Hepatocyte (in vitro differentiated cells): ENCODE data around the gene IL24. TPM values are rescaled to one million over a fixed set of nuclear protein-coding genes. Genes with fewer than 3 reads are reported as not detected.

Experiments
- DNase-seq: peaks from one replicate; pipeline ENCODE4 v3.0.0-alpha.2; 2016; ENCODE audit warnings: low spot score
- H2AFZ ChIP-seq: fragments of 200-600 bp; sonication (generic); 2 replicates; pipeline ENCODE4 v1.6.0; 2016; ENCODE audit warnings: antibody characterized with exemption, mild to moderate bottlenecking
- H3K27ac ChIP-seq: fragments of 200-600 bp; sonication (generic); 2 replicates; pipeline ENCODE4 v1.5.1; 2016; ENCODE audit warnings: mild to moderate bottlenecking
- H3K27me3 ChIP-seq: fragments of 200-600 bp; sonication (generic); 2 replicates; pipeline ENCODE4 v1.6.1; 2016
- H3K36me3 ChIP-seq: fragments of 200-600 bp; sonication (generic); replicated peaks from 2 replicates; pipeline ENCODE4 v1.5.1; 2016; ENCODE audit warnings: low read depth; ENCODE audit not compliant: insufficient read depth
- H3K4me1 ChIP-seq: fragments of 200-600 bp; sonication (generic); 2 replicates; pipeline ENCODE4 v1.5.1; 2016; ENCODE audit warnings: mild to moderate bottlenecking, moderate library complexity; ENCODE audit not compliant: insufficient read depth
- H3K4me2 ChIP-seq: fragments of 200-600 bp; sonication (generic); 2 replicates; pipeline ENCODE4 v1.6.0; 2016
- H3K4me3 ChIP-seq: fragments of 200-600 bp; sonication (generic); 2 replicates; pipeline ENCODE4 v1.5.1; 2016; ENCODE audit warnings: mild to moderate bottlenecking
- H3K79me2 ChIP-seq: fragments of 200-600 bp; sonication (generic); 2 replicates; pipeline ENCODE4 v1.6.0; 2017; ENCODE audit warnings: mild to moderate bottlenecking
- H3K9me2 ChIP-seq: fragments of 200-600 bp; sonication (generic); replicated peaks from 2 replicates; pipeline ENCODE4 v1.6.0; 2017; ENCODE audit warnings: mild to moderate bottlenecking; ENCODE audit not compliant: insufficient read depth
- H3K9me3 ChIP-seq: fragments of 200-600 bp; sonication (generic); 2 replicates; pipeline ENCODE4 v1.5.1; 2016; ENCODE audit warnings: low read depth, mild to moderate bottlenecking
- H4K20me1 ChIP-seq: fragments of 200-600 bp; sonication (generic); 2 replicates; pipeline ENCODE4 v1.6.0; 2016; ENCODE audit warnings: mild to moderate bottlenecking; ENCODE audit not compliant: insufficient read depth, poor library complexity, severe bottlenecking
- EZH2 ChIP-seq: fragments of 200-600 bp; sonication (generic); IDR thresholded peaks from 2 replicates; pipeline ENCODE4 v1.6.1; 2016; ENCODE audit warnings: antibody characterized with exemption, mild to moderate bottlenecking, borderline replicate concordance
- EZH2phosphoT487 ChIP-seq: fragments of 200-600 bp; sonication (generic); IDR thresholded peaks from one replicate; pipeline ENCODE4 v1.6.1; 2018; ENCODE audit warnings: antibody characterized with exemption, mild to moderate bottlenecking, low read depth, moderate library complexity; ENCODE audit not compliant: unreplicated experiment, severe bottlenecking
- WGBS: methylation state at CpG from one replicate; pipeline ENCODE4 v1.1.6; 2016; ENCODE audit warnings: low lambda C conversion rate; ENCODE audit errors: missing lambda C conversion rate; 5-methylcytosine and 5-hydroxymethylcytosine counted together
- polyA plus RNA-seq: library from polyadenylated mRNA; unstranded; fragments of >200 nt; fragmentation: Nextera tagmentation; extraction: Ambion mirVana; gene quantifications from 2 replicates; pipeline ENCODE4 v1.2.1, GENCODE V29; 2016
- total RNA-seq: library from RNA; depleted of rRNA; stranded (reverse); fragments of >200 nt; gene quantifications from 2 replicates; pipeline ENCODE4 v1.2.3, GENCODE V29; 2014
- TF ChIP-seq, protein P1 (sequence below): fragments of 200-600 bp; sonication (generic); IDR thresholded peaks from 2 replicates; pipeline ENCODE4 v1.5.1; 2016; ENCODE audit warnings: antibody characterized with exemption, mild to moderate bottlenecking; ENCODE audit not compliant: poor library complexity

IL24 gene
- total and polyA plus RNA-seq, 2 experiments from 2014 or later = not detected

DNA sequence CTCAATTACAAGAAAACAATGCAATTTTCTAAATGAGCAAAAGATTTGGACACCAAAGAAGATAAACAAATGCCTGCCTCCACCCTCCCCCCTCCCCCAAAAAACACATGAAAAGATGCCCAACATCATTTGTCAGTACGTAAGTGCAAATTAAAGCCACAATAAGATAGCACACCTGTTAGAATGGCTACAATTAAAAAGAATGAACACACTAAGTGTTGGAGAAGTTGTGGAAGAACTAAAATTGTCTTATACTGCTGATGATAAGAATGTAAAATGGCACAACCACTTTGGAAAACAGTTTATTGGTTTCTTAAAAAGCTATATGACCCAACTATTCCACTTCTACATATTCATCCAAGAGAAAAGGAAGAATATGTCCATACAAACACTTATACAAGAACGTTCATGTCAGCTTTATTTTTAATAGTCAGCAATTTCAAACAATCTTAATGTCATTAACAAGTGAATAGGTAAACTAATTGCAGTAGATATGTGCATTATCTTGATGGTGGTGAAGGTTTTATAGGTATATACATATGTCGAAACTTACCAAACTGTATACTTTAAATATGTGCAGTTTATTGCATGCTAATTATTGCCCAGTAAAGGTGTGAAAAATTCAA lies 21.4 kb upstream of the IL24 start:
- no peaks in the 10 kb centered on the region for H3K79me2 ChIP-seq
- H3K27me3 ChIP-seq = no peaks in the 10 kb centered on the region
- no peak overlapping the region for H3K4me3 ChIP-seq
- no peaks in the 10 kb centered on the region for H3K4me1 ChIP-seq
- no peaks in the 10 kb centered on the region for H3K36me3 ChIP-seq
- no peaks in the 10 kb centered on the region for H4K20me1 ChIP-seq
- no peak overlapping the region for H2AFZ ChIP-seq
- TF ChIP-seq EZH2 (no peak), EZH2phosphoT487 (no peak)
- TF ChIP-seq, protein P1, sequence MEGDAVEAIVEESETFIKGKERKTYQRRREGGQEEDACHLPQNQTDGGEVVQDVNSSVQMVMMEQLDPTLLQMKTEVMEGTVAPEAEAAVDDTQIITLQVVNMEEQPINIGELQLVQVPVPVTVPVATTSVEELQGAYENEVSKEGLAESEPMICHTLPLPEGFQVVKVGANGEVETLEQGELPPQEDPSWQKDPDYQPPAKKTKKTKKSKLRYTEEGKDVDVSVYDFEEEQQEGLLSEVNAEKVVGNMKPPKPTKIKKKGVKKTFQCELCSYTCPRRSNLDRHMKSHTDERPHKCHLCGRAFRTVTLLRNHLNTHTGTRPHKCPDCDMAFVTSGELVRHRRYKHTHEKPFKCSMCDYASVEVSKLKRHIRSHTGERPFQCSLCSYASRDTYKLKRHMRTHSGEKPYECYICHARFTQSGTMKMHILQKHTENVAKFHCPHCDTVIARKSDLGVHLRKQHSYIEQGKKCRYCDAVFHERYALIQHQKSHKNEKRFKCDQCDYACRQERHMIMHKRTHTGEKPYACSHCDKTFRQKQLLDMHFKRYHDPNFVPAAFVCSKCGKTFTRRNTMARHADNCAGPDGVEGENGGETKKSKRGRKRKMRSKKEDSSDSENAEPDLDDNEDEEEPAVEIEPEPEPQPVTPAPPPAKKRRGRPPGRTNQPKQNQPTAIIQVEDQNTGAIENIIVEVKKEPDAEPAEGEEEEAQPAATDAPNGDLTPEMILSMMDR = no peak
- H3K9me2 ChIP-seq = no peaks in the 10 kb centered on the region
- H3K27ac ChIP-seq = no peak overlapping the region
- 81% methylated on average over 3 of the region's 3 CpGs for whole genome bisulfite sequencing
- no peak overlapping the region for H3K4me2 ChIP-seq
- DNase-seq = no peak
- peaks cover 7% of the 10 kb centered on the region for H3K9me3 ChIP-seq

DNA sequence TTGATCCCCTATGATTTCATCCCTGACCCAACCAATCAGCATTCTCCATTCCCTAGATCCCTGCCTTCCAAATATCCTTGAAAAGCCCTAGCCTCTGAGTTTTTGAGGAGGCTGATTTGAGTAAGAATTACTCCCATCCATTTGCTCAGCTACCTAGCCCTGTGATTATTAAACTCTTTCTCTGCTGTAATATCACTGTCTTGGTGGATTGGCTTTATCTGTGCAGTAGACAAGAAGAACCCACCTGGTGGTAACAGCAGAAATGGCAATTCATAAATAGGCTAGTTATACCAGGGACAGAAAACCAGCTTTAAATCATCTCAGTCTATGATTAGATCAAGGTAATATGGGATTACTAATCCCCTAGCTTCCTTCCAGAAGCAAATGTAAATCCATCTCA lies 18.8 kb upstream of the IL24 start:
- Histone ChIP-seq H3K9me3 (peaks cover 7% of the 10 kb centered on the region), H2AFZ (no peak overlapping the region), H3K4me2 (no peak overlapping the region), H3K4me1 (no peaks in the 10 kb centered on the region), H4K20me1 (no peaks in the 10 kb centered on the region), H3K27me3 (no peaks in the 10 kb centered on the region), H3K79me2 (no peaks in the 10 kb centered on the region), H3K9me2 (no peaks in the 10 kb centered on the region), H3K4me3 (no peak overlapping the region), H3K36me3 (no peaks in the 10 kb centered on the region), H3K27ac (no peak overlapping the region)
- no peak for DNase-seq
- TF ChIP-seq EZH2 (no peak), EZH2phosphoT487 (no peak)
- TF ChIP-seq, protein P1 = no peak

DNA sequence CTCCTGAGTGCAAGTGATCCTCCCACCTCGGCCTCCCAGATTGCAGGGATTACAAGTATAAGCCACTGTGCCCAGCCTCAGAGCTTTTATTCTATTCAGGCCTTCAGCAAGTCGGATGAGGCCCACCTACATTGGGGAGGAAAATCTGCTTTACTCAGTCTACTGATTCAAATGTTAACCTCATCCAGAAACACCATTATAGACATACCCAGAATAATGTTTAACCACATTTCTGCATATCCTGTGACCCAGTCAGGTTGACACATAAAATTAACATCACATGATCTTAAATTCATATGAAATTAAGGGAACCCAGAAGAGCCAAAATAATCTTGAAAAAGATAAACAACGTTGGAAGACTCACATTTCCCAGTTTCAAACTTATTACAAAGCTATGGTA lies 16.9 kb upstream of the IL24 start:
- H2AFZ ChIP-seq = no peak overlapping the region
- H3K27me3 ChIP-seq = no peaks in the 10 kb centered on the region
- H3K9me2 ChIP-seq = no peaks in the 10 kb centered on the region
- peaks cover 7% of the 10 kb centered on the region for H3K9me3 ChIP-seq
- no peak overlapping the region for H3K4me3 ChIP-seq
- H3K4me2 ChIP-seq = no peak overlapping the region
- TF ChIP-seq EZH2 = no peak
- TF ChIP-seq, protein P1 = no peak
- no peaks in the 10 kb centered on the region for H3K4me1 ChIP-seq
- 75% methylated on average over 3 of the region's 3 CpGs for WGBS
- no peak overlapping the region for H3K27ac ChIP-seq
- H3K79me2 ChIP-seq = no peaks in the 10 kb centered on the region
- no peaks in the 10 kb centered on the region for H4K20me1 ChIP-seq
- DNase-seq = no peak
- H3K36me3 ChIP-seq = no peaks in the 10 kb centered on the region

DNA sequence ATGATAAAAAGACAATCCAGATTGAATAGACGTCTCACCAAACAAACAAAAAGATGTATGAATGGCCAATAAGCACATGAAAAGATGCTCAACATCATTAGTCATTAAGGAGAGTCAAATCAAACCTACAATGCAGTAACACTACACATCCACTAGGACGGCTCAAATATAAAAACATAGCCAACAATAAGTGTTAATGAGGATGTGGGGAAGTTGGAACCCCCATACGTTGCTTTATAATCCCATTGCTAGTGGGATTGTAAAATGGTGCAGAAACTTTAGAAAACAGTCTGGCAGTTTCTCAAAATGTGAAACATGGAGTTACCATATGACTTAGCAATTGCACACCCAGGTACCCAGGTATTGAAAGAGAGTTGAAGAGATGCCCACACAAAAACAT lies 14.7 kb upstream of the IL24 start:
- no peaks in the 10 kb centered on the region for H4K20me1 ChIP-seq
- no peak overlapping the region for H3K4me3 ChIP-seq
- no peak overlapping the region for H3K27ac ChIP-seq
- no peaks in the 10 kb centered on the region for H3K79me2 ChIP-seq
- DNase-seq = no peak
- H3K4me1 ChIP-seq = no peaks in the 10 kb centered on the region
- TF ChIP-seq EZH2phosphoT487 (no peak), EZH2 (no peak)
- TF ChIP-seq, protein P1 = no peak
- H2AFZ ChIP-seq = no peak overlapping the region
- 69% methylated on average over 3 of the region's 3 CpGs for WGBS
- H3K36me3 ChIP-seq = no peaks in the 10 kb centered on the region
- no peaks in the 10 kb centered on the region for H3K9me2 ChIP-seq
- peaks cover 7% of the 10 kb centered on the region for H3K9me3 ChIP-seq
- no peak overlapping the region for H3K4me2 ChIP-seq
- peaks cover 6% of the 10 kb centered on the region for H3K27me3 ChIP-seq
